ENCODE results near the gene PERCC1. TPM values are rescaled to one million over a fixed set of nuclear protein-coding genes. Genes with fewer than 3 reads are reported as not detected.

The PERCC1 gene
- total RNA-seq, 1 donor, result not detected

DNA sequence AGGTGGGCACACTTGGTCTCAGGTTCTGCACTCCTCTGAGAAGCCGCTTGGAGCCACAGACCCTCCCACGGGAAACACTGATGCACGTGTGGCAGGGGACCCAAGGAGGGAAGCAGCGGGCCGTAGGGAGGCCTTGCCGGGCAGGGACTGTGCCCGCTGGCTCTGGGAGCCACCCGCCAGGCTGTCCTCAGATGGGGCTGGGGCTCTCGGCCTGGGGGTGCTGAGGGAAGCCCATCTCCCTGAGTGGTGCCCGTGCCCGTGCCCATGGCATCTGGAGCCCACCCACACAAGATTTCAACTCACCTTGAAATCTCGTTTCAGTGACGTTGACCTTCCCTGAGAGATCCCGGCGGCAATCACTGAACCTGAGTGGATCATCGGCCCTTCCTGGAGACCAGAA, 26.1 kb downstream of the PERCC1 start:
- Histone ChIP-seq H4K20me1 (ENCODE audit: insufficient read depth, low read length) (peaks cover 2% of the 10 kb centered on the region), H3K4me1 (ENCODE audit: insufficient read depth, low read length) (no peaks in the 10 kb centered on the region), H3K9me3 (ENCODE audit: low read depth, low read length) (no peaks in the 10 kb centered on the region), H3K4me2 (ENCODE audit: insufficient read depth, low read length) (no peak overlapping the region), H3K36me3 (ENCODE audit: insufficient read depth, low read length) (peaks cover 9% of the 10 kb centered on the region), H3K4me3 (ENCODE audit: insufficient read depth, low read length) (no peak overlapping the region), H3K79me2 (ENCODE audit: insufficient read depth, low read length) (peaks cover 14% of the 10 kb centered on the region), H3K27ac (ENCODE audit: low read depth, low read length) (no peak overlapping the region), H3K27me3 (ENCODE audit: insufficient read depth, low read length) (no peaks in the 10 kb centered on the region), H2AFZ (ENCODE audit: low read length) (no peak overlapping the region)
- TF ChIP-seq, protein P1, sequence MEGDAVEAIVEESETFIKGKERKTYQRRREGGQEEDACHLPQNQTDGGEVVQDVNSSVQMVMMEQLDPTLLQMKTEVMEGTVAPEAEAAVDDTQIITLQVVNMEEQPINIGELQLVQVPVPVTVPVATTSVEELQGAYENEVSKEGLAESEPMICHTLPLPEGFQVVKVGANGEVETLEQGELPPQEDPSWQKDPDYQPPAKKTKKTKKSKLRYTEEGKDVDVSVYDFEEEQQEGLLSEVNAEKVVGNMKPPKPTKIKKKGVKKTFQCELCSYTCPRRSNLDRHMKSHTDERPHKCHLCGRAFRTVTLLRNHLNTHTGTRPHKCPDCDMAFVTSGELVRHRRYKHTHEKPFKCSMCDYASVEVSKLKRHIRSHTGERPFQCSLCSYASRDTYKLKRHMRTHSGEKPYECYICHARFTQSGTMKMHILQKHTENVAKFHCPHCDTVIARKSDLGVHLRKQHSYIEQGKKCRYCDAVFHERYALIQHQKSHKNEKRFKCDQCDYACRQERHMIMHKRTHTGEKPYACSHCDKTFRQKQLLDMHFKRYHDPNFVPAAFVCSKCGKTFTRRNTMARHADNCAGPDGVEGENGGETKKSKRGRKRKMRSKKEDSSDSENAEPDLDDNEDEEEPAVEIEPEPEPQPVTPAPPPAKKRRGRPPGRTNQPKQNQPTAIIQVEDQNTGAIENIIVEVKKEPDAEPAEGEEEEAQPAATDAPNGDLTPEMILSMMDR (IDR thresholded peaks at IDR 0.05; ENCODE audit: extremely low read depth, low read depth, low read length), result no peak
- no peak for DNase-seq (ENCODE audit: insufficient read length, low spot score, missing footprints)

DNA sequence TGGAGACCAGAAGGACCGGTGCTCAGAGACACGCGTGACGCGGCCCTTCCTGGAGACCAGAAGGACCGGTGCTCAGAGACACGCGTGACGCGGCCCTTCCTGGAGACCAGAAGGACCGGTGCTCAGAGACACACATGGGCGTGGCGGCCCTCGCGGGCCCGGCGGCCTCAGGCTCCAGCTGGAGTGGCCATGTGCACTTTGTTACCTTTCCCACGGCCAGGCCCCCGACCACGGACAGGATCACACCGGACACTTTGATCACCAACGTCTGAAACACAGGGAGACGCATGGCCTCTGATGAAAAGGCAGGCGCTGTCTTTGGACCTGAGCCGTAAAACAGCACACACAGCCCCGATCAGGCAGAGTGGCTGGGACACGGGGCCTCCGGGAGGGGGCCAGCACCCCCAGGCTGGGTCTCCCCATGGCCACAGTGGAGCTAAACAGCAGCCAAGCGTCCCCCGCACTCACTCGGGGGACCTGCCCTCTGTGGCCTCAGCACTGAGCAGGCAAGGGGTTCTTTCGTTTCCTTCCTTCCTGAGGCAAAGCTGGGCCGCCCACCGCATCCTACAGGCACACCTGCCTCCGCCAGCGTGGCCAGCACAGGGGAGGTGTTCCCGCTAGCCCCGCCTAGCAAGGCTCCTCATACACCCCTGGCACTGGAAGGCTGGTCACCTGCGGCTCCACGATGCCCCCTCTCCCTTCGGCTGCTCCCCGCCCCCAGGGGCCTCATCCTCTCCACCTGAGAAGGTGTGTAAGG, 26.8 kb downstream of the PERCC1 start:
- H3K27me3 ChIP-seq (ENCODE audit: insufficient read depth, low read length), result no peaks in the 10 kb centered on the region
- H4K20me1 ChIP-seq (ENCODE audit: insufficient read depth, low read length), result peaks cover 2% of the 10 kb centered on the region
- no peaks in the 10 kb centered on the region for H3K9me3 ChIP-seq (ENCODE audit: low read depth, low read length)
- no peaks in the 10 kb centered on the region for H3K4me1 ChIP-seq (ENCODE audit: insufficient read depth, low read length)
- TF ChIP-seq, protein P1 (IDR thresholded peaks at IDR 0.05; ENCODE audit: extremely low read depth, low read depth, low read length), result no peak
- H2AFZ ChIP-seq (ENCODE audit: low read length), result no peak overlapping the region
- H3K4me3 ChIP-seq (ENCODE audit: insufficient read depth, low read length), result no peak overlapping the region
- H3K36me3 ChIP-seq (ENCODE audit: insufficient read depth, low read length), result peaks cover 9% of the 10 kb centered on the region
- H3K79me2 ChIP-seq (ENCODE audit: insufficient read depth, low read length), result peaks cover 16% of the 10 kb centered on the region
- no peak overlapping the region for H3K27ac ChIP-seq (ENCODE audit: low read depth, low read length)
- no peak for DNase-seq (ENCODE audit: insufficient read length, low spot score, missing footprints)
- H3K4me2 ChIP-seq (ENCODE audit: insufficient read depth, low read length), result no peak overlapping the region

DNA sequence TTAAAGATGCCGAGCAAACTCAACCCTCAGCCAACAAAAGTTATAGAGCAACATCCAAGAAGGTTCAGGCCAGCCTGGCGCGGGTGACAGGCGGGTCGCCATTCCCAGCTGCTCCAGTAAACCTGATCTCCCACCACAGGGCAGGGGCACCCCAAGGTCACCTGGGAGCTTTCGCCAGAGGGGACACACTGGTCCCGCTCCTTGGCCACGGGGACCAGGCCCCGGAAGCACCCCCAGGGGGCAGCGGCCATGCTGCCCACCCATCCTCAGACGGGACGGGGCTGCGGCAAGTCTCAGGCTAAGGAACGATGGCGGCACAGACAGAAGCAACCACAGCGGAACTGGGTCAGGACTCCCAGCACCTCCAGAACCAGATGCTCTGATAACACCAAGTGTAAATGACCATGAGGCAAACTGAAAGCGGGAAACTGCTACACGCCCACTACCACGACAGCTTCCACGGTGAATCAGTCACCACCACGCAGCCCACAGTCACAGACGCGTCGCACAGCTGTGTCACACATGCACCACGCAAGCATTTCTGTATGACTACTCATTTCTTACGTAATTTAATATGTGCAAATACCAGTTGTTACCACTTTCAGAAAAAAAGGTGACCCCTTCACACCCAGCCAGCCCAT, 27.6 kb downstream of the PERCC1 start:
- Histone ChIP-seq H3K27ac (ENCODE audit: low read depth, low read length) (no peak overlapping the region), H3K9me3 (ENCODE audit: low read depth, low read length) (no peaks in the 10 kb centered on the region), H3K4me1 (ENCODE audit: insufficient read depth, low read length) (no peaks in the 10 kb centered on the region), H3K79me2 (ENCODE audit: insufficient read depth, low read length) (peaks cover 22% of the 10 kb centered on the region), H4K20me1 (ENCODE audit: insufficient read depth, low read length) (peaks cover 2% of the 10 kb centered on the region), H2AFZ (ENCODE audit: low read length) (no peak overlapping the region), H3K4me3 (ENCODE audit: insufficient read depth, low read length) (no peak overlapping the region), H3K27me3 (ENCODE audit: insufficient read depth, low read length) (no peaks in the 10 kb centered on the region), H3K36me3 (ENCODE audit: insufficient read depth, low read length) (peaks cover 9% of the 10 kb centered on the region), H3K4me2 (ENCODE audit: insufficient read depth, low read length) (no peak overlapping the region)
- TF ChIP-seq, protein P1 (IDR thresholded peaks at IDR 0.05; ENCODE audit: extremely low read depth, low read depth, low read length), result no peak
- DNase-seq (ENCODE audit: insufficient read length, low spot score, missing footprints), result no peak

DNA sequence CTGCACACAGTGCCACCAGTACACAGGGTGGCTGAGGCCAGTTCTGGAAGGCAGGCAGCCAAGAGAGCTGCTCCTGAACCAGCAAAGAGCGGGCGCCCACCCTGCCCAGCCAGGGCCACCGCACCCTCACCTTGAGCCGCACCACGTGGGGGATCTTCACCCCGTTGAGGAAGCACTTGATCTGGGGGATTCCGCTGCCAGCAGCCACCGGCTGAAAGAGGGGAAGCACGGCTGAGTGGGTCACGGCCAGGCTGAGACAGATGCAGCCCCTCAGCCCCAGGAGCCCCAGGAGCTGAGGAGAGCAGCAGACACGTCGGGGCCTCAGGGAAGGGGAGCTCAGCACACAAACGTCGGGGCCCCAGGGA, 28.1 kb downstream of the PERCC1 start:
- Histone ChIP-seq H3K4me2 (ENCODE audit: insufficient read depth, low read length) (no peak overlapping the region), H3K27ac (ENCODE audit: low read depth, low read length) (no peak overlapping the region), H3K36me3 (ENCODE audit: insufficient read depth, low read length) (peaks cover 9% of the 10 kb centered on the region), H4K20me1 (ENCODE audit: insufficient read depth, low read length) (peaks cover 2% of the 10 kb centered on the region), H3K4me1 (ENCODE audit: insufficient read depth, low read length) (no peaks in the 10 kb centered on the region), H3K4me3 (ENCODE audit: insufficient read depth, low read length) (no peak overlapping the region), H3K27me3 (ENCODE audit: insufficient read depth, low read length) (no peaks in the 10 kb centered on the region), H2AFZ (ENCODE audit: low read length) (no peak overlapping the region), H3K9me3 (ENCODE audit: low read depth, low read length) (no peaks in the 10 kb centered on the region), H3K79me2 (ENCODE audit: insufficient read depth, low read length) (peaks cover 22% of the 10 kb centered on the region)
- no peak for DNase-seq (ENCODE audit: insufficient read length, low spot score, missing footprints)
- TF ChIP-seq, protein P1 (IDR thresholded peaks at IDR 0.05; ENCODE audit: extremely low read depth, low read depth, low read length), result no peak

Data from osteoblast (primary cell).